ENCODE data around the gene FRMD1.

DNA sequence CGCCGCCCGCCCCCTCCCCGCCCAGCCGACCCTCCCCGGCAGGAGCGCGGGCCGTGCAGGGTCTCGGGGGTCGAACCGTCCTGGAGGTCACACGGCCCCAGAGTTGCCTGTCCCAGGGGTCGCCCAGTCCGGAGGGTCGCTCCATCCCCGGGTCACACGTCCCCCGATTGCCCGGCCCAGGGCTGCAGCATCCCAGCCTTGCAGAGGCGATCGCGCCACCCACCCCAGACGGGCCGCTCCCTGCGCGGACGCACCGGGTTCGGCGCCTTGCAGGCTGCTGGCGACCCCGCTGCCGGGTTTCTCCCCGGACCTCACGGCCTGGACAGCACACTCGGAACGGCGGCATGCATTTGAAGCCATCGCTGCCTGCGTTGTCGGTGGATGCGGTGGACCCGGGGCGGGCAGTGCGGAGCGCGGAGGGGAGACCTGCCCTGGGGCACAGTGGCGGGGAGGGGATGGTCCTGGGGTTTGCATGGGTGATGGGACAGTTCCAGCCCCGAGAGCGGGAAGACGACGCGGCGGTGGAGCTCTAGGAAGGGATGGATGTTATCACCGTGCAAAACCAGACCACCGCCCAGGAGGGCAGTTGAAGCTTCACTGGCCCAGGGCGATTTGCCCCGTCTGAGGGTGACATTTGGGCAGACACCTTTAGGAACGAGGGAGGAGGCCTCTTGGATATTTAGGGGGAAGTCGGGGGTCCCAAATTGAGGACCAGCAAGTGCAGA, 22.7 kb upstream of the FRMD1 start:
- TF ChIP-seq POLR2AphosphoS5 (IDR thresholded peaks at IDR 0.05; ENCODE audit: borderline replicate concordance, low read depth, low read length) (no peak), EZH2 (IDR thresholded peaks at IDR 0.05) (no peak), FOXP2 (optimal IDR thresholded peaks at IDR 0.05; ENCODE audit: control extremely low read depth, extremely low read length, insufficient read depth) (no peak)
